Caco-2 (cell line): Measurements from ENCODE around the gene RAET1L. TPM values are rescaled to one million over a fixed set of nuclear protein-coding genes. Genes with fewer than 3 reads are reported as not detected.

Experiments
- BruUV-seq: library from RNA; stranded (reverse); fragments of 400-500 nt; replicated peaks from 2 replicates; lab custom pipeline; 2021; lab: Mats Ljungman, UMichigan
- CTCF ChIA-PET: fragments of 300-600 bp; sonication (Branson Sonifier 250); formaldehyde crosslinking; loops from one replicate; lab custom pipeline; 2022; ENCODE audit warnings: antibody characterized with exemption; lab: Charles Lee
- POLR2A ChIA-PET: fragments of 300-600 bp; sonication (Branson Sonifier 250); formaldehyde crosslinking; loops from one replicate; lab custom pipeline; 2022; ENCODE audit warnings: antibody characterized with exemption; lab: Charles Lee
- DNase-seq, 2 experiments: peaks; one replicate each; pipeline versions ENCODE4 v3.0.0 to v3.0.0-alpha.2; 2020 to 2022
- H3K27me3 ChIP-seq: replicated peaks from 2 replicates; pipeline ENCODE4 v1.6.0; 2011; ENCODE audit warnings: low read length; ENCODE audit not compliant: control insufficient read depth, insufficient read depth
- H3K36me3 ChIP-seq: 2 replicates; pipeline ENCODE4 v1.5.1; 2011; ENCODE audit warnings: low read length; ENCODE audit not compliant: control insufficient read depth, insufficient read depth
- H3K4me1 ChIP-seq: fragments of 250-450 bp; sonication (Bioruptor Pico); 2 replicates; pipeline ENCODE4 v1.5.1; 2020; ENCODE audit warnings: mild to moderate bottlenecking
- H3K4me3 ChIP-seq: 2 replicates; pipeline ENCODE4 v1.5.1; 2011; ENCODE audit warnings: low read depth, mild to moderate bottlenecking, control low read depth, low read length
- H3K9me3 ChIP-seq: fragments of 250-450 bp; sonication (Bioruptor Pico); 2 replicates; pipeline ENCODE4 v1.5.1; 2020; ENCODE audit warnings: mild to moderate bottlenecking, moderate library complexity
- H3K27ac Mint-ChIP-seq: one replicate; pipeline ENCODE4 v1.8.0; 2022; ENCODE audit warnings: mixed read lengths; ENCODE audit not compliant: unreplicated experiment
- H3K27me3 Mint-ChIP-seq: one replicate; pipeline ENCODE4 v1.8.0; 2022; ENCODE audit warnings: mixed read lengths; ENCODE audit not compliant: insufficient read depth, unreplicated experiment
- H3K36me3 Mint-ChIP-seq: one replicate; pipeline ENCODE4 v1.8.0; 2022; ENCODE audit warnings: mild to moderate bottlenecking, mixed read lengths; ENCODE audit not compliant: insufficient read depth, unreplicated experiment
- H3K4me1 Mint-ChIP-seq: one replicate; pipeline ENCODE4 v1.8.0; 2022; ENCODE audit warnings: low read depth, mixed read lengths; ENCODE audit not compliant: unreplicated experiment
- H3K4me3 Mint-ChIP-seq: one replicate; pipeline ENCODE4 v1.8.0; 2022; ENCODE audit warnings: mild to moderate bottlenecking, moderate library complexity, mixed read lengths; ENCODE audit not compliant: unreplicated experiment
- H3K9me3 Mint-ChIP-seq: one replicate; pipeline ENCODE4 v1.8.0; 2022; ENCODE audit warnings: mixed read lengths; ENCODE audit not compliant: unreplicated experiment
- CTCF ChIP-seq, 2 experiments: fragments of 200-600 bp in 1 of 2; IDR thresholded peaks; 1 replicate in 1 of 2; 2 replicates in 1 of 2; pipeline versions ENCODE4 v1.5.1 to v1.8.0; 2011 to 2022; ENCODE audit warnings: antibody characterized with exemption in 1 of 2, control low read depth in 1 of 2, inconsistent platforms in 1 of 2, low read depth in 1 of 2, low read length in 1 of 2, mild to moderate bottlenecking in 1 of 2, moderate library complexity in 1 of 2; ENCODE audit not compliant: insufficient read depth in 1 of 2, severe bottlenecking in 1 of 2, unreplicated experiment in 1 of 2
- intact Hi-C: fragments of 100-400 bp; cut with micrococcal nuclease; formaldehyde crosslinking; loops from one replicate; pipeline ENCODE4 v1.10.0; 2022; ENCODE audit not compliant: unreplicated experiment
- total RNA-seq: library from RNA; stranded (reverse); gene quantifications from 2 replicates; pipeline ENCODE4 v1.2.3, GENCODE V29; 2022

Gene RAET1L
- total RNA-seq, 1 experiment from 2014 or later = not detected

GRCh38 chr6:149983145-149983544 lies 42.2 kb downstream of the RAET1L start:
- ChIA-PET POLR2A (no interaction called here), CTCF (no interaction called here)
- Histone ChIP-seq H3K4me3 (no peak overlapping the region), H3K36me3 (no peaks in the 10 kb centered on the region), H3K9me3 (no peaks in the 10 kb centered on the region), H3K27me3 (no peaks in the 10 kb centered on the region; the same call in 1 of the 2 replicates), H3K4me1 (no peaks in the 10 kb centered on the region)
- no peak for TF ChIP-seq CTCF (IDR thresholded peaks at IDR 0.05; ENCODE audit: insufficient read depth in 1 of 2, low read depth in 1 of 2, low read length in 1 of 2, severe bottlenecking in 1 of 2, unreplicated experiment in 1 of 2)
- no TSS peak for BruUV-seq
- DNase-seq = no peak
- H3K4me3 Mint-ChIP-seq = no peak overlapping the region
- no peaks in the 10 kb centered on the region for H3K9me3 Mint-ChIP-seq
- H3K27me3 Mint-ChIP-seq = peaks cover 23% of the 10 kb centered on the region
- no peaks in the 10 kb centered on the region for H3K36me3 Mint-ChIP-seq
- H3K27ac Mint-ChIP-seq = no peak overlapping the region
- intact Hi-C loops = no loop called here
- H3K4me1 Mint-ChIP-seq = no peaks in the 10 kb centered on the region

- no peaks in the 10 kb centered on the region; the same call in 1 of the 2 replicates for H3K27me3 ChIP-seq
- H3K4me3 ChIP-seq = no peak overlapping the region
- no peak for TF ChIP-seq CTCF (IDR thresholded peaks at IDR 0.05; ENCODE audit: insufficient read depth in 1 of 2, low read depth in 1 of 2, low read length in 1 of 2, severe bottlenecking in 1 of 2, unreplicated experiment in 1 of 2)
- H3K9me3 Mint-ChIP-seq = no peaks in the 10 kb centered on the region
- no peaks in the 10 kb centered on the region for H3K4me1 Mint-ChIP-seq
- H3K36me3 Mint-ChIP-seq = no peaks in the 10 kb centered on the region
- ChIA-PET POLR2A (no interaction called here), CTCF (no interaction called here)
- BruUV-seq = no TSS peak
- H3K27me3 Mint-ChIP-seq = peaks cover 21% of the 10 kb centered on the region
- H3K4me3 Mint-ChIP-seq = no peak overlapping the region
- intact Hi-C loops = no loop called here
- no peaks in the 10 kb centered on the region for H3K9me3 ChIP-seq
- H3K27ac Mint-ChIP-seq = no peak overlapping the region
- no peaks in the 10 kb centered on the region for H3K36me3 ChIP-seq
- no peaks in the 10 kb centered on the region for H3K4me1 ChIP-seq
- no peak for DNase-seq
These were observed 46.0 kb downstream of the RAET1L start for GRCh38 chr6:149979293-149979692.

- no peaks in the 10 kb centered on the region for H3K36me3 Mint-ChIP-seq
- no peaks in the 10 kb centered on the region for H3K9me3 ChIP-seq
- CTCF ChIA-PET = no interaction called here
- H3K4me1 Mint-ChIP-seq = no peaks in the 10 kb centered on the region
- H3K9me3 Mint-ChIP-seq = no peaks in the 10 kb centered on the region
- intact Hi-C loops = no loop called here
- POLR2A ChIA-PET = no interaction called here
- H3K36me3 ChIP-seq = no peaks in the 10 kb centered on the region
- no peak overlapping the region for H3K4me3 ChIP-seq
- peaks cover 19% of the 10 kb centered on the region for H3K27me3 Mint-ChIP-seq
- no peak for TF ChIP-seq CTCF (IDR thresholded peaks at IDR 0.05; ENCODE audit: insufficient read depth in 1 of 2, low read depth in 1 of 2, low read length in 1 of 2, severe bottlenecking in 1 of 2, unreplicated experiment in 1 of 2)
- BruUV-seq = no TSS peak
- no peaks in the 10 kb centered on the region; the same call in 1 of the 2 replicates for H3K27me3 ChIP-seq
- no peaks in the 10 kb centered on the region for H3K4me1 ChIP-seq
- no peak overlapping the region for H3K4me3 Mint-ChIP-seq
- H3K27ac Mint-ChIP-seq = no peak overlapping the region
- no peak for DNase-seq
These were observed 46.7 kb downstream of the RAET1L start for GRCh38 chr6:149978610-149979009.
